ENCODE results near the gene ZNF205. TPM values are rescaled to one million over a fixed set of nuclear protein-coding genes. Genes with fewer than 3 reads are reported as not detected.

Gene ZNF205
- polyA plus RNA-seq, 3 donors: 1.0 to 6.7 (median 1.3) TPM

GRCh38 chr16:3145660-3146059 is 33.3 kb downstream of the ZNF205 start:
- Histone ChIP-seq H3K4me2 (replicated peaks; ENCODE audit: extremely low read depth, low read length, poor library complexity, severe bottlenecking) (no peak overlapping the region), H3K4me3 (replicated peaks in 1 of 3; ENCODE audit: low read depth in 2 of 3, low read length in 3 of 3) (no peak overlapping the region), H3K4me1 (ENCODE audit: control insufficient read depth in 1 of 2, insufficient read depth in 2 of 2, low read length in 2 of 2) (peaks cover 15 to 16% of the 10 kb centered on the region in 2 donors), H4K20me1 (ENCODE audit: insufficient read depth, low read length) (no peaks in the 10 kb centered on the region), H3K9me3 (replicated peaks in 1 of 2; ENCODE audit: control insufficient read depth in 1 of 2, insufficient read depth in 1 of 2, low read length in 2 of 2) (no peaks in the 10 kb centered on the region), H3K79me2 (ENCODE audit: insufficient read depth, low read length) (no peaks in the 10 kb centered on the region), H3K9ac (ENCODE audit: insufficient read depth, low read length, poor library complexity, severe bottlenecking) (no peak overlapping the region), H3K27ac (ENCODE audit: low read depth in 1 of 2, low read length in 2 of 2) (no peak overlapping the region), H3K27me3 (ENCODE audit: control insufficient read depth in 2 of 2, insufficient read depth in 2 of 2, low read length in 2 of 2) (peaks cover 0 to 1% of the 10 kb centered on the region in 2 donors), H2AFZ (ENCODE audit: insufficient read depth, low read depth, low read length, poor library complexity, severe bottlenecking) (no peak overlapping the region), H3K36me3 (replicated peaks in 1 of 2; ENCODE audit: control insufficient read depth in 1 of 2, insufficient read depth in 2 of 2, low read length in 2 of 2) (peaks cover 17 to 26% of the 10 kb centered on the region in 2 donors)
- TF ChIP-seq CTCF (IDR thresholded peaks at IDR 0.05): no peak
- Mint-ChIP-seq H3K4me3 (no peak overlapping the region), H3K27me3 (ENCODE audit: low read depth in 3 of 3) (peaks cover 6 to 19% (median 12%) of the 10 kb centered on the region in 3 donors), H3K4me1 (peaks cover 14% of the 10 kb centered on the region), H3K27ac (no peak overlapping the region), H3K9me3 (no peaks in the 10 kb centered on the region), H3K36me3 (peaks cover 19 to 26% of the 10 kb centered on the region in 2 donors)
- DNase-seq: no peak
- WGBS (ENCODE audit: insufficient coverage): 97% methylated on average over 11 of the region's 12 CpGs
- intact Hi-C loops (cut with micrococcal nuclease): no loop called here

GRCh38 chr16:3147046-3147756 is 34.8 kb downstream of the ZNF205 start:
- H3K27me3 Mint-ChIP-seq (ENCODE audit: low read depth in 3 of 3): peaks cover 13 to 33% (median 26%) of the 10 kb centered on the region in 3 donors
- intact Hi-C loops (cut with micrococcal nuclease): no loop called here
- H3K36me3 ChIP-seq (replicated peaks in 1 of 2; ENCODE audit: control insufficient read depth in 1 of 2, insufficient read depth in 2 of 2, low read length in 2 of 2): peaks cover 5 to 10% of the 10 kb centered on the region in 2 donors
- H3K27me3 ChIP-seq (ENCODE audit: control insufficient read depth in 2 of 2, insufficient read depth in 2 of 2, low read length in 2 of 2): peaks cover 4 to 13% of the 10 kb centered on the region in 2 donors
- H3K27ac Mint-ChIP-seq: no peak overlapping the region
- peaks cover 0 to 5% (median 3%) of the 10 kb centered on the region in 7 donors for H3K9me3 Mint-ChIP-seq
- H2AFZ ChIP-seq (ENCODE audit: insufficient read depth, low read depth, low read length, poor library complexity, severe bottlenecking): no peak overlapping the region
- 94% methylated on average over 15 of the region's 16 CpGs for WGBS (ENCODE audit: insufficient coverage)
- no peaks in the 10 kb centered on the region for H3K79me2 ChIP-seq (ENCODE audit: insufficient read depth, low read length)
- no peak overlapping the region for H3K9ac ChIP-seq (ENCODE audit: insufficient read depth, low read length, poor library complexity, severe bottlenecking)
- peaks cover 8 to 11% of the 10 kb centered on the region in 2 donors for H3K36me3 Mint-ChIP-seq
- H3K4me1 ChIP-seq (ENCODE audit: control insufficient read depth in 1 of 2, insufficient read depth in 2 of 2, low read length in 2 of 2): peaks cover 27 to 31% of the 10 kb centered on the region in 2 donors
- TF ChIP-seq CTCF (IDR thresholded peaks at IDR 0.05): no peak
- H3K4me3 ChIP-seq (replicated peaks in 1 of 3; ENCODE audit: low read depth in 2 of 3, low read length in 3 of 3): no peak overlapping the region
- no peaks in the 10 kb centered on the region for H3K9me3 ChIP-seq (replicated peaks in 1 of 2; ENCODE audit: control insufficient read depth in 1 of 2, insufficient read depth in 1 of 2, low read length in 2 of 2)
- H3K4me3 Mint-ChIP-seq: no peak overlapping the region
- DNase-seq: no peak
- no peak overlapping the region for H3K27ac ChIP-seq (ENCODE audit: low read depth in 1 of 2, low read length in 2 of 2)
- H3K4me2 ChIP-seq (replicated peaks; ENCODE audit: extremely low read depth, low read length, poor library complexity, severe bottlenecking): no peak overlapping the region
- peaks cover 22% of the 10 kb centered on the region for H3K4me1 Mint-ChIP-seq
- H4K20me1 ChIP-seq (ENCODE audit: insufficient read depth, low read length): no peaks in the 10 kb centered on the region
